Peyer's patch (tissue), 4 donors: ENCODE data around the gene LRRC74A.

Experiments
- POLR2A ChIP-seq, 2 donors: fragments of 450-650 bp; IDR thresholded peaks; one replicate each; pipeline ENCODE4 v1.5.1; 2017; ENCODE audit warnings: antibody characterized with exemption in 2 of 2, mild to moderate bottlenecking in 2 of 2, moderate library complexity in 2 of 2
- TF ChIP-seq, protein P1 (sequence below), 6 experiments: fragments of 450-650 bp in 4 of 6; fragments of 200-600 bp in 2 of 6; sonication (generic) in 1 of 6; IDR thresholded peaks; one replicate each; pipeline ENCODE4 v1.5.1; 2017 to 2019; ENCODE audit warnings: antibody characterized with exemption in 6 of 6, mild to moderate bottlenecking in 3 of 6, moderate library complexity in 1 of 6

DNA sequence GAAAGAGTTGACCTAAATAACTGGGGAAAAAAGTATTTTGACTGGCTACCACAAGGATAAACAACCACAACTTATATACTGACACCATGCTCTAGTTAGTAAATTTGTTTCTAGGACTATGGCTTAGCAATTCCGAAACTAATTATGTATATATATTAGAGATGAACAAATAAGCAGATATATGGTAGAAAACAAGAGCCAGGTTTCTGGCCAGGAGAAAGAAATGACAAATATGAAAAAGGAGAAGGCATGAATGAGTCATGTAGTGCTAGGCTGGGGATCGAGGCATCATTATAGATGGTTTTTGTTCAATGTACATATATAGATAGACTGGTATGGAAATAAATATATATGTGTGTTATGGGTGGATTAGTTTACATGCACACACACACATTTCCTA is 5.5 kb upstream of the LRRC74A start:
- TF ChIP-seq, protein P1, sequence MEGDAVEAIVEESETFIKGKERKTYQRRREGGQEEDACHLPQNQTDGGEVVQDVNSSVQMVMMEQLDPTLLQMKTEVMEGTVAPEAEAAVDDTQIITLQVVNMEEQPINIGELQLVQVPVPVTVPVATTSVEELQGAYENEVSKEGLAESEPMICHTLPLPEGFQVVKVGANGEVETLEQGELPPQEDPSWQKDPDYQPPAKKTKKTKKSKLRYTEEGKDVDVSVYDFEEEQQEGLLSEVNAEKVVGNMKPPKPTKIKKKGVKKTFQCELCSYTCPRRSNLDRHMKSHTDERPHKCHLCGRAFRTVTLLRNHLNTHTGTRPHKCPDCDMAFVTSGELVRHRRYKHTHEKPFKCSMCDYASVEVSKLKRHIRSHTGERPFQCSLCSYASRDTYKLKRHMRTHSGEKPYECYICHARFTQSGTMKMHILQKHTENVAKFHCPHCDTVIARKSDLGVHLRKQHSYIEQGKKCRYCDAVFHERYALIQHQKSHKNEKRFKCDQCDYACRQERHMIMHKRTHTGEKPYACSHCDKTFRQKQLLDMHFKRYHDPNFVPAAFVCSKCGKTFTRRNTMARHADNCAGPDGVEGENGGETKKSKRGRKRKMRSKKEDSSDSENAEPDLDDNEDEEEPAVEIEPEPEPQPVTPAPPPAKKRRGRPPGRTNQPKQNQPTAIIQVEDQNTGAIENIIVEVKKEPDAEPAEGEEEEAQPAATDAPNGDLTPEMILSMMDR (IDR thresholded peaks at IDR 0.05): no peak
- no peak for TF ChIP-seq POLR2A (IDR thresholded peaks at IDR 0.05)
